ENCODE results near the gene TSHZ1.

The TSHZ1 gene

DNA sequence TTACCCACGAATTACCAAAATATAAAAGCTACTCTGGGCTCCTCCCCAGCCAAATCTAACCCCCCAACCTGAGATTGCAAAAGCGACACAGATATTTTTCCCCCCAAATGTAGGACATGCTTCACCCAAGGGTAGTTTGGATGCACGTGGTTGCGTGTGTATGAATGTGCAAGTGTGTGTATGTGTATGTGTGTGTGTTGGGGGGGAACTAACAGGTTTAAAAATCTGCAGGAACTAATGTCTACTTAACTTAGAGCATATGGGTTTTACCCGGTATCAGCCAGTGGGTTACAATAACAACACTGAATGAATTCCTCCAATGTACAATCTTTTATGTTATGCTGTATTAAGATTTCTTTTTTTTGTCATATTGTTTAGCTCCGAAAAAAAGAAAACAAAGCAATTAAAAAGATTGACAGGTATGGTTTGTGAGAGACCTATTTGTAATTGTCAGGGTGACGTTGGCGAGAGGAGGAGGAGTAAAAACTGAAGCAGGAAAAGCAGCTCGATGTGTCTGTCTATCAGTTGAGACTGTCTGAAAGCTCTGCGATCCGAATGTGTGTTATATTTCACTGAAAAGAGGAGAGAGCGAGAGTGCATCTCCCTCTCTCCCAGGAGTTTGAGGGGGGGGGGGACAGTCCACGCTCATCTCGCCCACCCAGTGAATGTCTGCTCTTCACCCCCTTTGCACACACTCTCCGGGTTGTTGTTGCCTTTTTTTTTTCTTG, at the start of gene TSHZ1:
TSHZ1 (plus strand) TSS at position 524 of the 728 bp plus-strand sequence. CDS start 1,080 bp downstream, outside the sequence.
- H3K4me2 ChIP-seq (ENCODE audit: low read depth, low read length, poor library complexity, severe bottlenecking), result peak within 1 kb of the TSS; percentile 69
- no peaks in the 10 kb centered on the region for H3K9me2 ChIP-seq (replicated peaks; ENCODE audit: insufficient read depth, low read length)
- H2AFZ ChIP-seq (ENCODE audit: low read depth, low read length, severe bottlenecking), result peak within 1 kb of the TSS; percentile 93
- no peaks in the 10 kb centered on the region for H3K79me2 ChIP-seq (ENCODE audit: insufficient read depth, low read length)
- peak within 1 kb of the TSS; percentile 97 for H3K4me3 ChIP-seq (ENCODE audit: insufficient read depth, low read length, poor library complexity, severe bottlenecking)
- H3K9me3 ChIP-seq (ENCODE audit: insufficient read depth, low read length), result no peaks in the 10 kb centered on the region
- peaks cover 9% of the 10 kb centered on the region; the same call in 1 of the 2 replicates for H4K20me1 ChIP-seq (ENCODE audit: low read depth, low read length)
- peak within 1 kb of the TSS; percentile 74 for H3K27ac ChIP-seq (ENCODE audit: low read depth, low read length)
- H3F3A ChIP-seq (ENCODE audit: insufficient read depth), result peaks cover 4% of the 10 kb centered on the region
- no peaks in the 10 kb centered on the region for H3K27me3 ChIP-seq (ENCODE audit: low read length)
- peak within 1 kb of the TSS; percentile 65 for H3K9ac ChIP-seq (ENCODE audit: low read length)
- TF ChIP-seq CTCF (IDR thresholded peaks at IDR 0.05; ENCODE audit: insufficient read depth, low read length, poor library complexity, severe bottlenecking) (no peak), EZH2phosphoT487 (conservative IDR thresholded peaks at IDR 0.05; ENCODE audit: low read length) (no peak)
- no peaks in the 10 kb centered on the region for H3K36me3 ChIP-seq (ENCODE audit: low read length)

DNA sequence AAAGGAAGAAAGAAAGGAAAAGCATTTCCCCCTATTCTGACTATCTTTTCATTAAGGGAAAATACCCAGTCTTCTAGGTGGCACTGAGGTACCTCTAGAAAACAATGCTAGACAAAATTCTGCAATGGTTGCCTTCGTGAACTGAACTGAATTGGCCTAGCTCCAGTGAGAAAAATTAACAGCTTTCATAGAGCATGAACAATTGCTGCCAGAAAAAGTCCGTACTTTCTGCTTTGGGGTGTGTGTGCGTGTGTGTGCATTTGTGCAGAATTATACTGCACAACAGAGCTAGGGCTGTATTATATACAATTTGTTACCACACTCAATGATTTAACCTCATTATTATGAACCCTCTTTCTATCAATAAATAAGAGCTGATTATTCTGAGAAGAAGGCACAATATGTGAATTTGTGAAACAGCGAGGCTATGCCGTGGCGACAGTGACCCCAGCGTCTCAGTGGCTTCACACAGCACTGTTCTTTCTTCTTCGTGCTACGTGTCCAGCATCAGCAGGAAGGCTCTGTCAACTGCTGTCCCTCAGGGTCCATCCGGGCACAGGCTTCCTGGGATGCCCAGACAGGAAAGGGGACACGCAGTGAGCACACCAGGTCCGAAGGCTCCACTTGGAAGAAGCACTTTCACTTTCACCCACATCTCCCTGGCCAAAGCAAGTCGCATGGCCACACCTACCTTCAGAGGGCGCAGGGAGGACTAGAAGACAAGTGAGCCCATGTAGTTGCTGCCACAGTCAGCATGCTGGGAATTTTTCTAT, 49.2 kb upstream of the TSHZ1 start:
- Histone ChIP-seq H3K9ac (ENCODE audit: low read length) (no peak overlapping the region), H2AFZ (ENCODE audit: low read depth, low read length, severe bottlenecking) (no peak overlapping the region), H3F3A (ENCODE audit: insufficient read depth) (no peaks in the 10 kb centered on the region), H3K27ac (ENCODE audit: low read depth, low read length) (no peak overlapping the region), H3K4me2 (ENCODE audit: low read depth, low read length, poor library complexity, severe bottlenecking) (peak overlapping the region; percentile 34), H4K20me1 (ENCODE audit: low read depth, low read length) (no peaks in the 10 kb centered on the region), H3K9me2 (replicated peaks; ENCODE audit: insufficient read depth, low read length) (no peaks in the 10 kb centered on the region), H3K27me3 (ENCODE audit: low read length) (no peaks in the 10 kb centered on the region), H3K4me3 (ENCODE audit: insufficient read depth, low read length, poor library complexity, severe bottlenecking) (no peak overlapping the region), H3K79me2 (ENCODE audit: insufficient read depth, low read length) (no peaks in the 10 kb centered on the region), H3K9me3 (ENCODE audit: insufficient read depth, low read length) (no peaks in the 10 kb centered on the region), H3K36me3 (ENCODE audit: low read length) (no peaks in the 10 kb centered on the region)
- TF ChIP-seq CTCF (IDR thresholded peaks at IDR 0.05; ENCODE audit: insufficient read depth, low read length, poor library complexity, severe bottlenecking) (no peak), EZH2phosphoT487 (conservative IDR thresholded peaks at IDR 0.05; ENCODE audit: low read length) (no peak)

- Histone ChIP-seq H3K9me3 (ENCODE audit: insufficient read depth, low read length) (no peaks in the 10 kb centered on the region), H3K27ac (ENCODE audit: low read depth, low read length) (no peak overlapping the region), H3K4me3 (ENCODE audit: insufficient read depth, low read length, poor library complexity, severe bottlenecking) (no peak overlapping the region), H4K20me1 (ENCODE audit: low read depth, low read length) (no peaks in the 10 kb centered on the region), H3K4me2 (ENCODE audit: low read depth, low read length, poor library complexity, severe bottlenecking) (no peak overlapping the region), H2AFZ (ENCODE audit: low read depth, low read length, severe bottlenecking) (no peak overlapping the region), H3K36me3 (ENCODE audit: low read length) (no peaks in the 10 kb centered on the region), H3K9me2 (replicated peaks; ENCODE audit: insufficient read depth, low read length) (no peaks in the 10 kb centered on the region), H3K9ac (ENCODE audit: low read length) (no peak overlapping the region), H3K79me2 (ENCODE audit: insufficient read depth, low read length) (no peaks in the 10 kb centered on the region), H3F3A (ENCODE audit: insufficient read depth) (no peaks in the 10 kb centered on the region), H3K27me3 (ENCODE audit: low read length) (no peaks in the 10 kb centered on the region)
- TF ChIP-seq CTCF (IDR thresholded peaks at IDR 0.05; ENCODE audit: insufficient read depth, low read length, poor library complexity, severe bottlenecking), result no peak
Observed at GRCh38 chr18:75162467-75162866, 48.1 kb upstream of the TSHZ1 start.

Data from SU-DHL-6 (cell line).